HS-27A (cell line): ENCODE data around the gene GARS1.
A peak's percentile ranks its signal among the peaks of the same experiment; 100 is the strongest.

Experiments
- DNase-seq: peaks from one replicate; pipeline ENCODE4 v3.0.0-alpha.2; 2012; ENCODE audit warnings: low read depth, missing footprints

Gene GARS1

DNA sequence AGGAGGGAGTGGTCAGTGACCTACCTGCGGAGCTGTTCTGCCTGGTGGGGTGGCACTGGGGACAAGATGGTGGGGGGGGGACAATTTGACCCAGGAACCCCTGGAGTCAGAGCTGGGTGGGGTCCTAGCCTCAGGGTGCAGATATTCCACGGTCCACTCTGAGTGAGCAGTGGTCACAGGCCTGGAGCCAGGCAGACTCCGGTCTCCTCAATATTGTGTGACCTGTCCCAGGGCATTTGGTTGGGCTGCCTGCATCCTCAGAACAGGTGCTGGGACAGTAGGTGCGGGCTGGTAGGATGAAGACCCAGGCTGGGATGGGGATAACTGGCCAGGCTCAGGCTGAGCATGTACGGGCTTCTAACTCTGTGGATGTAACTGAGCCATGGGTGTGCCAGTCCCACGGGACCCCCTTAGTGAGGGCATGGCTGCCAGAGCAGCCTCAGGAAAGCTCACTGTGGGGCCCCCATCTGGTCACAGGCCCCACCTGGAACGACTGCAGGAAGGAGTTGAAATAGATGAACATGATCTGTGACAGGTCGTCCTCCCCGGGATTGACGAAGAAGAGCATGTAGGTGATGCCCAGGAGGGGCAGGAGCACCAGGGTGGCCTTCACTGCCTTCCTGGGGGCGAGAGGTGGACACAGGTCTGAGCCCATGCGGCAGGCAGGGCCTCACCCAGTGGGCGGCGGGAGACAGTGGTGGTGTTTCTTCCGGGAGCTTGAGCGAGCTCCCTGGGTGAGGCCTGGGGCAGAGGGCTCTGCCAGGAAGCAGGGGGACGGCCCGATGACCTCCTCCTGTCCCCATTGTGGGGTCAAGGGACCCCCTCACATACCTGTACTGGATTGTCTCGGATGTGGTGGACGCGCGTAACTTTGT is 60.7 kb downstream of the GARS1 start:
- no peak for DNase-seq

DNA sequence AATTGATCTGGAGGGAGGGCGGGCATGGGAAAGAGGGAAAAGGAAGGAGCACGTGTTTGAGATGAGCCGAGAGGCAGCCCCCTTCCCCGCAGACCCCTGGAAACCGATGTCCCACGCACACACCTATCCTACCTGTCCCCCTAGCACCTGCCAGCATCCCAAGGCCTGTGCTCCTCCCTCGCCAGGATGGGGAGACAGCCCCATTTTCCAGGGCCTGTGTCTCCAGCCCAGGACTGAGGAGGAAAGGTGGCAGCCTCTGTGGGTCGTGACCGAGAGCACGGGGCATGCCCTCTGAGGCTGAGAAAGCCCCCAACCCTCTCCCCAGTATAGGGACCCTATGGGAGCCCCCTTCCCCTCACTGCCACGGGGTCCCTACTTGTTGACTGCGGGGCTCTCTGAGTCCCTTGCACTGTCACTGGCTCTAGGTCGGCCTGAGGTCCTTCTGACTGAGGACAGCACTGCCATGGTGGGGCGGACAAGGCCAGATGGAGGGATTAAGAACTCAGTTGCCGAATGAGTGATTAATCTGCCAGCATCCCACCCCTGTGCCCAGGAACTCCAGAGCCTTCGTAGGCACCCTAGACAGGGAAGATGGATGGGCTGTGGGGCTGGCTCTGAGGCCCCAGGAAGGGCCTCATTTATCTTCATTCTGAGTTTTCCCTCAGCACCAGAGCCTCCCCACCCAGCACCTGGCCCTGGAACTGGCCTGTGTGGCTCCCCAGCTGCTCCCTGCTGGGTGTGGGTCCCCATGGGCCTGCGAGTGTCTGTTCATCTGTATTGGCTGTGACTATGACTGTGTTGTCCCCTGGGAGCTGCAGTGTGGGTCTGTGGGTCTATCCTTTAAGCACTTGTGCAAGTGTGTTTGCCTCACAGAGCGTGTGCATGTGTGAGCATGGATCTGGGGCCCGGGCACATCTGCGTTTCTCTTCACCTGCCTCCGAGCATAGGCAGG is 61.6 kb downstream of the GARS1 start:
- DNase-seq = no peak

GRCh38 chr7:30657131-30657530 is 62.5 kb downstream of the GARS1 start:
- DNase-seq = no peak

- no peak for DNase-seq
Measured at GRCh38 chr7:30658479-30659074, 63.9 kb downstream of the GARS1 start.

- no peak for DNase-seq
Measured at GRCh38 chr7:30659312-30659711, 64.6 kb downstream of the GARS1 start.

- DNase-seq = no peak
Measured at GRCh38 chr7:30660331-30661255, 65.9 kb downstream of the GARS1 start.

DNA sequence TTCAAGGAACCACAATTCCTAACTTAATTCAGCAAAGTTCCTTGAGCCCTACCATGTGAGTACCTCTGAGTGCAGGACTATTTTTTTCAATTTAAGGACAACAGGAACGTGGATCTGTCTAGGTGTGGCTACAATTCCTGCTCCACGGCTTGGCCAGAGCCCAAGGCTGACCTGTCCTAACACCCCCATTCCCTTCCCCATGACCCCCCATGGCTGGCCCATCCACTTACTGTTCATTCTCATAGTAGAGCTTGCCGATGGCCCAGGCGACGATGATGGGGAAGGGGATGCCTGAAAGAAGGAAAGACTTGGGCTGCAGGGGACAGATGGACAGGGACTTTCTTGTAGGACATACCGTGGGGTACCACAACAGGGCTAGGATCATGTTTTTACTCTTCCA is 67.2 kb downstream of the GARS1 start:
- no peak for DNase-seq

DNA sequence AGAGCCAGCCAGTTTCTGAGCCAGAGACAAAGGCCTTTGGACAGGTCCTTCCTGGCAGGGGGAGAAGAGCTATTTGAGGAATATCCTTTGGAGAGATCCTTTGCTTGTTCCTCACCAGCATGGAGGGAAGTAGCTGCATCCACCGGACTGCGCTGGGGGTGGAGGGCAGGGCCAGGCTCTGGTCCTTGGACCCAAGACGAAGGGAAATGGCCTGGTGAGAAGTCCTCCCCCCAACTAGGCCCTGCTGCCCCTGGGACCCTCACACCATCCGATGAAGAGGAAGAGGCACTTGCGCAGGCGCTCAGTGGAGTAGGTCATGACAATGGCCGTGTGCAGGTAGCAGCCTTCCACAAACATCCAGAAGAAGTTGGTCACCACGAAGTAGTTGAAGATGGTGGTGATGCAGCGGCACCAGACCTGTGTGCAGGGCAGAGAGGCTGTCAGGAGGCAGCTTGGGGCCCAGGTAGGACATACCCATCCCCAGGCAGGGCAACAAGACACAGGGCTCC is 67.8 kb downstream of the GARS1 start:
- no peak for DNase-seq

DNA sequence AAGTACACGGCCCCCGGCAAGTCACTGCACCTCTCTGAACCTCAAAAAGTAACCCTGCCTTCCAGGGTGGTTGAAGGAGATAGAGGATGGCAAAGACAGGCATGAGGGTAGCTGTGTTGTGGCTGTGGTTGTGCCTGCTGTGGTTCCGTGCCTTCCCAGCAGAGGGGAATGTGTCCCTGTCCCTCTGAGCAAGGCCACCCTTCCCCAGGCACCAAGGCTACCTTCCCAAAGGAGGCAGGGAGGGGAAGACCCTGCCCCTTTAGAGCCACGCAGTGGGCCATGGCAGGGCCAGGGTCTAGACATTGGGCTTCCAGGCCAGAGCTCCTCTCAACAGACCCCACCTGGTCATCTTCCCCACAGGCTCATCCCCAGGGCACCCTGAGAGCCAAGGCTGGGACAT is 68.7 kb downstream of the GARS1 start:
- no peak for DNase-seq

DNA sequence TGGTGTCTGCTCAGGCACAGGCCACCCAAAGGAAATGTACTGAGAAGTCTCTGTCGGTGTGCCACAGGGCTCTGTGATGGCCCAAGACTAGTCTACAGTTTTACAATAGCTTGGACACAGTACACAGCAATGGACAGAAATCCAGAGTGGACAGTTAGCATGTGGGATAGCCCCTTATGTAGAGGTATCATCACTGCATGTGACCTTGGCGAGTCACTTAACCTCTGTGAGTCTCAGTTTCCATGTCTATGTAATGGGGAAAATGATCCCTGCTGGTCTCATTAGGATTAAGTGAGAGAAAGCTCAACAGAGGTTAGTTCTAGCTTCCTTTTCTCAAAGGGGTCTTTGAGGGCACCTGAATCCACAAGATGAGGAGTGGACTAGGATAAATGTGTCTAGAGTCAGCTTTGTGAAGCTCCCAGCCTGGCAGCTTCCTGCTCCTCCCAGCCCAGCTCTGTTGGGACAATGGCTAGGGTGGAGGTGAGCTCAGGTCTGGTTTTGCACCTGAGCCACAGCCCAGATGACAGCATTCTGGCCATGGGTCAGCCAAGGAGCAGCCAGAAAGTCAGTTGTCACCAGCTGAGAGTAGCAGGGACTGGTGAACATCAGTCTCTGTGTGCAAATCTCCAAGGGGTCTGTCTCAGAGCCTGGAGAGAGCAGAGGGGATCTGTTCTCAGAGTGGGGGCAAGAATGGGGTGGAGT is 69.7 kb downstream of the GARS1 start:
- DNase-seq = no peak

DNA sequence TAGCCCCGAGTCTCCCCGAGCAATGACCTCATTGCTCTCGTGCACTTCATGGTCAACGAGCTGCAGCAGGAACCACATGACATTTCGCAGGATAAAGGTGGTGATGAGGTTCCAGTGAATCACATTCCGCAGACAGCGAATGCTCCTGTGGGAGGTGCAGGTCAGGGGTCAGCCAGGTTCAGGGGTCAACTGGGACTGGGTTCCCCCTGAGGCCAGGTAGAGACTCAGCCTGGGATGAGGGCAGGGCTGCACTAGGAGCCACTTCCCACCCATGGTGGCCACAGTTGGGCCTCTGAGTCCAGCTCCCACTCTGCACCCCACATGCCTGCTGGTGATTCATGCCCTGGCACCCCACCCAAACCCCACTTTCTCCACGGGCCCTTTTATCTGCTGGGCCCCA is 70.4 kb downstream of the GARS1 start:
- DNase-seq = no peak

GRCh38 chr7:30665449-30665848 is 70.8 kb downstream of the GARS1 start:
- DNase-seq = no peak

DNA sequence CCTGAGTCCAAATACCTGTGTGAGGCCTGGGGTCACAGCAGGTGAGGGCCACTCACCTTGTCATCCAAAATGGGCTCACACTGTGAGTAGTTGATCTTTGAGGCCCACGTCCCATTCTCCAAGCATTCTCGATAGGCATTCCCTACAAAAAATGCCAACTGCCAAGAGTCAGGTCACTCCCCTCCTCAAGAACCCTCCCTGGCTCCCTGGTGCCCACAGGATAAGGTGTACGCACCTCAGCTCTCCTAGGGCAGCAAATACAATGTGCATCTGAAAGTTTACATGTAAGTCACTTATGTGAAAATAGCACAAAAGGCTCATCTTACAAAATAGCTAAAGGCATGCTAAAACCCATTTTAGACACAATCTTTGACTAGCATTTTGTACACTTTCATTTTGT is 72.5 kb downstream of the GARS1 start:
- no peak for DNase-seq

- no peak for DNase-seq
Measured at GRCh38 chr7:30668102-30668501, 73.4 kb downstream of the GARS1 start.

DNA sequence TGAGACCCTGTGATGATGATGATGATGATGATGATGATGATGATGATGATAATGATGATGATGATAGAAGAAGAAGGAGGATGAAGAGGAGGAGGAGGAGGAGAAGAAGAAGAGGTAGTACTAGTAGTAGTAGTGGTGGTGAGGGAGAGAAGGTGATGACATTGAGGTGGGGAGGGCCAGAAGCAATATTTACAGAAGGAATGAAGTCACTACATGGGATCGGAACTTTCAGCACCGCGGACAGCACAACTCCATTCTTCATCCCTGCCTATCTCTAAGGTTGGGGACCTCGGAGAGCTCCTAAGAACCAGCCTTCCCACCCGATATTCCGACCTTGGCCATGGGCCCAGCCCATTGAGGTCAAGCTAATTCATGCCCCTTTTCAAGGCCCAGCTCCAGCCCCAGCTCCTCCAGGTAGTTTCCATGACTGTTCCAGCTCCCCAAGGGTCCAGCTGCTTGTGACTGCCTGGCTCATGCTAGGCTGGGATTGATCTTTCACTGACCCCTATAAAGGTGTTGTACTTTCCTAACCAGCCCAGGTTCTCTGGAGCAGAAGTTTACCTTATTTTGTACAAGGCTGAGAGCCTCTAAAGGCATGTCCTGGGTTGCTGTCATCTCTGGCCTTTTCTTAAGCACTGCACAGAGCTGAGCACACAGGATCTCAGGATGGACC is 77.3 kb downstream of the GARS1 start:
- DNase-seq = peak; percentile 9

GRCh38 chr7:30674420-30674819 is 79.7 kb downstream of the GARS1 start:
- DNase-seq = no peak

DNA sequence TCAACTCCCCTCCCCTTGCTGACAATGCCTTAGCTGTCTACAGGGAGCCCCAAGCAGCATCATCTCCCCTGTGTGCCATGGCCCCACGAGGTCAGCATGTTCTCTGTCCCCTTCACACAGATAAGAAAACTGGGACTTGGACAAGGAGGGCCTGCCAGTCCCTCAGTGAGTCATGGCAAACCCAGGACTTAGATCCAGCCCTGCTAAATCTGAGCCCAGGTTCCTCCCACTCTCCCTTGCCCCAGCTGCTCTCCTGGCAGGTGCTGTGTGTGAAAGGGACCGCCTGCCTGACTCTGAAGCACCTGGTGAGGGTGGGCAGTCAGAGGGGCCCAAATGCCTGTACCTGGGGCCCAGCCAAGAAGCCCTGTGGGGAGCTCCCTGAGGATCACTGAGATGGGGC is 80.2 kb downstream of the GARS1 start:
- DNase-seq = no peak

DNA sequence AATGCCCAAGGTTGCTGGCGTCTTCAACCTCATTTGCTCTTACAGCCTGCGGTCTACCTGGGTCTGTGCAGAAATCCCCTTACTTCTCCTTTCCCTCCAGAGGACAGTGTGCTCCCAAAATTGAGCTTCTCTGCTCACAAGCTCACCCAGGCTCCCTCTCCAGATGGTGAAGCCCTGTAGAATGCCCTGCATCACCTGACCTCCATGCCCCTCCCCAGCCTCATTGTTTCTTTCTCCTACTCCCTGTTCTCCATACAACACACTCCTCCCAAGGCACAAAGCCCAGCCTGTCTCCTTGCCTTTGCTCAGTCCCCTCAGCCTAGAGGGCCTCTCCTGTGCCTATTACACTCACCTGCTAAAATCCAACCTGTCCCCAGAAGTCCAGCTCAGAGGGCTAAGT is 84.1 kb downstream of the GARS1 start:
- DNase-seq = no peak

GRCh38 chr7:30679664-30680063 is 85.0 kb downstream of the GARS1 start:
- no peak for DNase-seq

DNA sequence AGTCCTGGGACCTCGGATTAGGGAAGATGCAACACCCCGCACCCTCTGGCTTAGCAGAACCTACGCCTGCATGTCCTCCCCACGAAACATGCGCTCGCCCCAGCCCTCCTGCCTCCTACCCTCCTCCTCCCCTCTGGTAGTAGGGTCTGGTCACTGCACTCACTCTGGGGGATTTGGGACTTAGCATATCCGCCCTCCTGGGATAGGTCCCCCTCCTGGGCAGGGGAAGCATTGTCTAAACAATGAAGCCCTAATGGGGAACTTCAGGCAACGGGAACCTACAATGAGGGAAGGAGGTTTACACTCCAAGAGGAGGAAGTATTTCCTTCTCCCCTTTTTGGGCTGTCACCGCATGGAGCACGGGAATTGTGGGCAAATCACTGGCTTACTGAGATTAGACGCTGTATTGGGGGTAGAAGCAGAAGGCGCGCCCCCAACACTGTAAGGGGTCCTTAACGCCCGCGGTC is 86.7 kb downstream of the GARS1 start:
- DNase-seq = no peak
